NB4 (cell line): Measurements from ENCODE around the gene ABHD17A.

Source experiments
- MYC ChIP-seq: IDR thresholded peaks from 2 replicates; pipeline ENCODE4 v1.6.1; 2011; ENCODE audit warnings: low read depth, low read length
- POLR2A ChIP-seq: IDR thresholded peaks from 2 replicates; pipeline ENCODE4 v1.6.1; 2011; ENCODE audit warnings: mild to moderate bottlenecking; ENCODE audit not compliant: insufficient read length; ENCODE audit errors: extremely low read depth
- TF ChIP-seq, protein P1 (sequence below): IDR thresholded peaks from 2 replicates; pipeline ENCODE4 v1.6.1; 2011; ENCODE audit warnings: low read depth, low read length
- TF ChIP-seq, protein P2 (sequence below): IDR thresholded peaks from one replicate; pipeline ENCODE4 v1.5.1; 2012; ENCODE audit warnings: low read depth, low read length

DNA sequence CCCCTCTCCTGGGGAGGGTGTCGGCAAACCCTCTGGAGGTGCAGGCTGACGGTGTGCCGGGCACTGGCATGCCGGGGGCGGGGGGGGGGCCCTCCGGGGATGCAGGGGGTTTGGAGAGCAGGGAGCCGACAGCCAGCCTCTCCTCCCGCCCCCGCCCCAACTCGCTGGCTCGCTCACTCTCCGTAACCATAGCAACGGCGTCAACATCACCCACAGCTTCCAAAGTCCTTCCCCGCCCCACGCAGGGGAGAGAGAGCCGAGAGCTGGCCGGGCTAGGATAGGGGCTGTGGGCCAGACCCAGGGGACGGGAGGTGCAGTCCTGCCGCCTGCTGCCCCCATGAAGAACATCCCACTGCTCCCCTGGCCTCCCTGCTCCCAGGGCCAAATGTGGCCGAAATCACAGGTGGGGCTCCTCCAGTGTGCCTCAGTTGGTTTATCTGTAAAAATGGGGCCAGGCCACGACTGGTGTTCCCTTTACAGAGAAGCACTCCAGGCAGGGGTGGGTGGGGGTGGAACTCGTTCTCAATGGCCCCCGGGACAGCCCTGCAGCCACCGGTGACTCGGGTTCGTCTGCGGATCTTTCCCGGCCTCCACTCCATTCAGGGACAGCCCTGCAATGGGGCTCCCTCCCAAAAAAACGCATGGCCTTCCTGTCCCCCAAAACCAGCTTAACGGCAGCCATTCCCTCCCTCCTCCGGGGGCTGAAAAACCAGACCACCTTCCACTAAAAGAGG, 25.1 kb downstream of the ABHD17A start:
- TF ChIP-seq, protein P1, sequence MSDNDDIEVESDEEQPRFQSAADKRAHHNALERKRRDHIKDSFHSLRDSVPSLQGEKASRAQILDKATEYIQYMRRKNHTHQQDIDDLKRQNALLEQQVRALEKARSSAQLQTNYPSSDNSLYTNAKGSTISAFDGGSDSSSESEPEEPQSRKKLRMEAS = no peak
- TF ChIP-seq, protein P2, sequence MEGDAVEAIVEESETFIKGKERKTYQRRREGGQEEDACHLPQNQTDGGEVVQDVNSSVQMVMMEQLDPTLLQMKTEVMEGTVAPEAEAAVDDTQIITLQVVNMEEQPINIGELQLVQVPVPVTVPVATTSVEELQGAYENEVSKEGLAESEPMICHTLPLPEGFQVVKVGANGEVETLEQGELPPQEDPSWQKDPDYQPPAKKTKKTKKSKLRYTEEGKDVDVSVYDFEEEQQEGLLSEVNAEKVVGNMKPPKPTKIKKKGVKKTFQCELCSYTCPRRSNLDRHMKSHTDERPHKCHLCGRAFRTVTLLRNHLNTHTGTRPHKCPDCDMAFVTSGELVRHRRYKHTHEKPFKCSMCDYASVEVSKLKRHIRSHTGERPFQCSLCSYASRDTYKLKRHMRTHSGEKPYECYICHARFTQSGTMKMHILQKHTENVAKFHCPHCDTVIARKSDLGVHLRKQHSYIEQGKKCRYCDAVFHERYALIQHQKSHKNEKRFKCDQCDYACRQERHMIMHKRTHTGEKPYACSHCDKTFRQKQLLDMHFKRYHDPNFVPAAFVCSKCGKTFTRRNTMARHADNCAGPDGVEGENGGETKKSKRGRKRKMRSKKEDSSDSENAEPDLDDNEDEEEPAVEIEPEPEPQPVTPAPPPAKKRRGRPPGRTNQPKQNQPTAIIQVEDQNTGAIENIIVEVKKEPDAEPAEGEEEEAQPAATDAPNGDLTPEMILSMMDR = no peak
- TF ChIP-seq POLR2A (no peak), MYC (no peak)
